C4-2B (cell line): ENCODE data around the gene PARD3.

ENCODE experiments used
- CTCF ChIP-seq: fragments of 450-650 bp; conservative IDR thresholded peaks from 2 replicates; pipeline ENCODE4 v1.5.1; 2017; ENCODE audit warnings: mild to moderate bottlenecking
- ZFX ChIP-seq: fragments of 450-650 bp; IDR thresholded peaks from 2 replicates; pipeline ENCODE4 v1.6.1; 2017

GRCh38 chr10:34292675-34293074, 522.4 kb downstream of the PARD3 start:
- TF ChIP-seq CTCF (no peak), ZFX (no peak)
